Stimulated activated CD8-positive, alpha-beta memory T cell treated with anti-CD3 and anti-CD28 coated beads, Interleukin-12 subunit alpha, Interleukin-12 subunit beta, amount 100 ng/mL, for 1 hour (primary cell): ENCODE data around the gene TC2N.
"Not testable (repeated sequence)": the region's sequence is repeated elsewhere in the genome, so short reads cannot be mapped to it uniquely, and the experiment has no call there.

Experiments
- DNase-seq: peaks from one replicate; pipeline ENCODE4 v3.0.0-alpha.2; 2020; ENCODE audit warnings: low read depth

Gene TC2N

DNA sequence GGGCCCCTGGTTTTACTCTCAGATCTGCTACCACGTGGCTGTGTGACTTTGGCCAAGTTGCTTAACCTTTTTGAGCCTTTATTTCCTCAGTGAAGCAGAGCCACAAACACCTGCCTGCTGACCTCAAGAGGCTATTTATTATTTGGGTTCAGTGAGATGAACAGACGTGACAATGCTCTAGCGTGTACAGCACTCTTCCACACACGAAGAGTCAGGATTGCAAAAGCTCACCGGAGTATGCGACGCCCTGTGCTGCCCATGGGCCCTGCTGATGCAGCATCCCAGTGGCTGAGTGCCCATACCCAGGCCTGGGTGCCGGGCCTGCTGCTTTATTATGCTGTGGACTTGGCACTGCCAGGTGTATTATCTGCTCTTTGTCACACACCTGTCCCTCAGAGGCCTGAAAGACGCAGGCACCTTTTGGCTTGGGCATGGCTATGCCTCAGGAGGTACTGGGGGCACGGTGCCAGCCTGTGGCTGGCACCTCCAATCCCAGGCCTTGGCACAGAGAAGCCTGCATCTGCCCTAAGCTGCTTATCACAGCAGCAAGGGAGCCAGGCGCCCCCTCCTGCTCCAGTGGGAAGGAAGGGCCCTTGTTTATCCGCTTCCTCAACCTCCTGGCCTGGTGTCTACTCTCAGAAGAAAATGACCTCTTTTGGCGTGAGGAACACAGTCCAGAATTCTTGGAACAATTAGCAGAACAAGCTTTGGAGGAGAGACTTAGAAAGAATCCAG is 22.3 kb upstream of the TC2N start:
- no peak for DNase-seq

DNA sequence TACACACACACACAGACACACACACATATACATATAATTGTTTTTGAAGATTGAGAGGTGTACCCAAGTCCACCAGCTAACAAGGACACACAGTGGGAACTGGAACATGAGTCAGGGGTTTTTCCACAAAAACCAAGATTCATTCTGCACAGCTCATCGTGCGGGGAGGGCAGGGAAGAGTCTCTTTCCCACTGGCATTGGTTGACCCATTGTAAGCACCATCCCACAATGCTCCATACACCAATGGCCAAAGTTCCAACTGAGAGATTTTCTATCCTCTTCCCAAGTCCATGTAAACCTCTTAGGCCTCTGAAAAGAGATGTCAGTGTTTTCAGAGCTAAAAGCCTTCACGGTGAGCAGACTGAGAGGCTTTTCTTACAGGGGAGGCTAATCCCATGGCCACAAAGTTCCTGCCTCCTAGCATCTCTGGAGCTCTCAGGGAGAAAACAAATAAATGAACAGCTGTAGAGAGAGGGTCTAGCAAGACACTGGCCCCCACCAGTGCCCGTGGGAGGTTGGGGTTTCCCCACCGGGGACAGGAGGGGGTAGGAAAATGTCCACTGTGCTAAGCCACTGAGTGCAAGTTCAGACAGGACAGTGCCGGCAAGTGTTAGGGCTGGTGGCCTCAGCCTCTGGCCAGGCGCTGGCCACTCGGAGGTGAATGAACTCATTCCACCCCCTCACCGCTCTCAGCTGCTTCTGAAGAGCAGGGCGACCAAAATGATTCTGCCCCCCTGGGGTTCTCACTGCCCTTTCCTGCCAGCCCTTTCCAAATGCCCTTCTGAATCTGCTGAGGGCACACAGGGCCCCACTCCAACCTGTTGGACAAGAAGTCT is 21.5 kb upstream of the TC2N start:
- DNase-seq: no peak

DNA sequence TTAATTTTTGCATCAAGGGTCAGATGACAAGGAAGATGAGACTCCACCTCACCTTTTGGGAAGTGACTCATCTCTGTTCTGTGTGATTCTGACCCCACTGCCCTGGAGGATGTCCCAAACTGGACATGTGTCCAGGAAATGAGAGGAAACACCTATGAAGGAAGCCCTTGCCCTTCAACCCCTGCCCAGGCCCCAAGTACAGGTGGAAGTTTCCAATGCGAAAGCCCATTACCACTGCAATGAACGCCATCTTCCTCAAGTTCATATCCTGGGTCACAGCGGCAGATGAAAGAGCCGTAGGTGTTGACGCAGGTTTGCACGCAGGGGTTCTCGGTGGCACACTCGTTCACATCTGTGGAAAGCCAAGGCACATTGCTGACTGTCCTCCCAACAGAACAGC is 19.6 kb upstream of the TC2N start:
- DNase-seq: no peak

DNA sequence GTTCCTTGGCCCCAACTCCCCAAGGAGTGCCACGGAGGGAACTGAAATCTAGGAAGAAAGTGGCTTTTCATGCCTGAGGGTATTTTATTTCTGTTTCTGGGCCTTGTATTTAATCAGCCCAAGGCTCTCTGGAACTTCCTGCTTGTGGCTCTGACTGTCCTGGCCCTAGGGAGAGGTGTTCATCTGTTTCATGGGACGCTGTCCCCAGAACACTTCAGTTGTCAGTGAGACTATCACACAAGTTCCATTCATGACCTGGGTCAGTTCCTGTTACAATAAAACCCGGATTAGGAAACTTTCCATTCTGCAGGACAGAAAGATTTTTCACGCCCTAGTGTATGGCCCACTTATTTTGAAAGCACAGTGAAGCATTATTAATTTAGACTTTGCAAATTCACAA is 18.5 kb upstream of the TC2N start:
- DNase-seq: no peak

DNA sequence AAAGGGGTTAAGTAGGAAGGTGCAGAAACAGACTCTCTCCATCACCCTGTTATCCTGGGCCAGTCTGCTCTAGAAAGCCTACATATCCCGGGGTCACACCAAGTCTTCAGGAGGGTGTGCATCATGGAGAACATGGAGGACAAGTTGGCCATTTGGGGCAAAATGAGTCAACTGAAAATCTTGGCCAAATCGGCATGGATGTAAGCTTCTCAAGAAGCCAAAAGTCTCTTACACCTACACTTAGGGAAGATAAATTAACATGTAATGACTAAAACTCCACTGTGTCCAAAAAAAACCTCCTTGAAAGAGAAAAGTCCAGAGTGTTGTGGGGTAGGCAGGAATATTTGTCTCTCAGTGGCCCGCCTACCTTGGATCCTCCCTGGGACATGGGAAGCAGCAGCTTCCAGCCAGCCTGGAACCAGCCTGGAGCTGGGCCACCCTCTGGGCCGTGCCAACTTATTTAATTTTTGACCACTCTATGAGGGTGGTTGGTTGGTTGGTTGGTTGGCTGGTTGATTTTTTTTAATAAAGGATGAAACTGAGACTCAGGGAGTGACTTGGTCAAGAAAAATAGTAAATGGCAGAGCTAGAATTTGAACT is 17.9 kb upstream of the TC2N start:
- DNase-seq: no peak

DNA sequence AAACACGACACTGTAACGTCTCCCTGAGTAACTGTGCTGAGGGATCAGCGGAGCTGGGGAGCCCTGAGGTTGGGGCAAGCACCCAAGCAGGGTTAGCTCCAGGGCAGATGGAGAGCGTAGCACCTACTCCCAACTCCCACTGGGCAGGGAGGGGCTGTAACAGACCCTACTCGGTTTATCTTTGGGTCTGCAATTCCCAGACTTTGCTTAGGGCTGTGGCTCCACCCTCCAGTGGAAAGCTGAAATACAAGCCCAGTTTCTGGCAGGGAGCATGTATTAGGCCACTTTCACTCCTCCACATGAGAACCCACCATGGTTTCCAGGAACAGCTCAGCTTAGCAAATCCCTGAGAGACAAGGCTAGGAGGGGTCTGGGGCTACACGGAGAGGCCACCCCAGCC is 17.3 kb upstream of the TC2N start:
- DNase-seq: no peak

DNA sequence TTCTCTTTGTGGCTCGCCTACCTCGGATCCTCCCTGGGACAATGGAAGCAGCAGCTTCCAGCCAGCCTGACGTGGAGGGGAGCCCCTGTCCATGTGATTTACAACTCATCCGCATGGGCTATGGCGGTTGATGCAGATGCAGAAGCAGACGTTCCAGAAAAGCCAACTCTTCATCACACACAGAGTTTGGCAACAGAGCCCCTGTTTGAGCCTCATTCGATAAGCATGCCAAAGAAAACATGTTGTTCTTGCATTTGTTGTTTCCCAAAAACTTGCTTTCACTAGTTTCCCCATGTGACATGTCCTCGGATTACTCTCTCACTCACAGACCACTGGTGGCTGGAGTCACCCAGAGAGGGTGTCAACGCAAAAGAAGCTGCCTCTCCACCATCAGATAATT is 16.4 kb upstream of the TC2N start:
- no peak for DNase-seq

DNA sequence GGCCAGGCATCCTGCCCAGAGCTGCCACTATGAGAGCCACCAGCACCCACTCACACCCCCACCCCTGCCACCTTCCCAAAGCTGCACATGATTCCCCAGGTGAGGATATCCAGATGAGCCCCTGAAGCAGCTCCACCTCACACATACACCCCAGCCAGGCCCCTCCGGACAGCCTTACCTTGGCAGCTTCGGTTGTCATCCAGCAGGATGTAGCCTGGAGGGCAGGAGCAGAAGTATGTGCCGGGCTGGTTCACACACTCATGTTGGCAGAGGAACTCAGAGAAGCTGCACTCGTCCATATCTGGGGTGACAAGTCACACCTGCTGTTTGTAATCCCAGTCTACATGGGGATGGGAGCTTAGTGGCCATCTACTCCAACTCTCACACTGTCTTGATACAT is 15.4 kb upstream of the TC2N start:
- DNase-seq: no peak

DNA sequence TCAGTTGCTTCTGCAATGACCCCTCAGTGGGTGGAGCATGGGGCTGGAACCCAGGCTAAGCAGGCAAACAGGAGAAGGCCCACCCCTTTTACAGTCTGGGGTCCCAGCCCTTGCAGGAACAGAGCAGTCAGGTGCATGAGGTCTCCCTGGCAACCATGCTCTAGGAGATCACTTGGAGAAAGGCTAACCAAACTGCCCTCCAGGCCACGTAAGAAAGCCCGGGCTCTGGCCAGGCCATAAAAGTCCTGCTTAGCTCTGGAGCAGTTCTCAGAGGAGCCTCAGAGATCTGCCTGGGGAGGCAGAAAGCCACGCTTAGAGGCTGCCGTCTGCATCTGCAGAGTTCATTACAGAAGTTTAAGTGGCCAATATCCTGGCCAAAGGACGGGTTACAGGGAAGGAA is 15.0 kb upstream of the TC2N start:
- no peak for DNase-seq

DNA sequence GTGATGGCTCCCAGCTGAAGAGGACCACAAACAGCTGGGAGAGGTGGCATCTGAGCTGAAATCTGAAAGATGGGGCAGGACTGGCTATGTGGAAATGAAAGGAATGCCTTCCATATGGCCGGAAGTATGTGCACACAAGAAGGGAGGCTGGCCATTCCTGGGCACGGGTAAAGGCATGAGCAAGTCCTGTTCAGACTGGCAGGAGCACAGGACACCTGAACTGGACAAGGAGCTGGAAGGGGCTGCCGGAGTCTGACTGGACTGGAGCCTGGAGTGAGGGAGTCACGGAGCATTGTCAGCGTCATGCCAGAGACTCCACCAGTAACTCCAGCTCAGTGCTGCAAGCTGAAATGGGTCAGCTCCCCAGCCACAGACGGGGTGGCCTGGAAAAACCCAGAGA is 11.9 kb upstream of the TC2N start:
- DNase-seq: no peak

DNA sequence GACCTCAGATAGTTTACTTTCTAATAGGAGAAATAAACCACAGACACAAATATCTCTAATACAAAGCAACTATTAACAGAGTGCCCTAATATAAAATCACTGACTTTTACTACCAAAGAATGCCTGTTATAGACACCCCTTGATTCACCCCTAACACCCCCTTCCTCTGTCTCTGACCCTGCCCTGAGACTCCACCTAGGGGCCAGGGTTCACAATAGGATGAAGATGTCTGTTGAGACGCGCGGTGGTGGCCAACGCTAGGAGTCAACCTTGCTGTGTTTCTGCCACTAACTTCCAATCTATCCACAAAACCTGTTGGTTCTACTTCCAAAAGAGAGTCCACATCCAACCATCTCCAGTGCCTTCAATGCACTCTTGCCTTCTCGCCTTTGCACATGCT is 10.9 kb upstream of the TC2N start:
- DNase-seq: no peak

DNA sequence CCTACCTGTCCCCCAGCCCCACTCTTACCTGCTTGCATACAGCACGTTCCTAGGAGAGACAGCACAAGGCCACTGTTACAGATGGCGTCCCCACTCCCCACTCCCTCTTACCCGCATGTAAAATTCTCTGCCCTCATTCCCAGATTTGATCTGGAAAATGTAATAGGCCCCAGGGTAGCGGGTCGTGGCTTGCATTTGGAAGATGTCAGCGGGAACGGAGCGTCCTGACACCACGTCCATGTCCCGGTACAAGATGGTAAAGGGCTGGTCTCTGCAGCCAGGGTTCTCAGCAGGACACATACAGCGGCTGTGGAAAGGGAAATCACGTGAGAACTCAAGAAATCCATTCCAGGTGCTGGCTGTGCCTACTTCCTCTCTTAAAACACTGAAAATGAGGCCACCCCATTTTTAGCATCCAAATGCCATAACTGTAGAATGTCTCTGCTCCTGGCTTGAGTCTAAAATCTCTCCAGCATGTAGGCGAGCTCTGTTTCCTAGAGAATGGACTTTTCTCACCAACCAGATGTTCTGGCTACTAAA is 10.1 kb upstream of the TC2N start:
- no peak for DNase-seq

DNA sequence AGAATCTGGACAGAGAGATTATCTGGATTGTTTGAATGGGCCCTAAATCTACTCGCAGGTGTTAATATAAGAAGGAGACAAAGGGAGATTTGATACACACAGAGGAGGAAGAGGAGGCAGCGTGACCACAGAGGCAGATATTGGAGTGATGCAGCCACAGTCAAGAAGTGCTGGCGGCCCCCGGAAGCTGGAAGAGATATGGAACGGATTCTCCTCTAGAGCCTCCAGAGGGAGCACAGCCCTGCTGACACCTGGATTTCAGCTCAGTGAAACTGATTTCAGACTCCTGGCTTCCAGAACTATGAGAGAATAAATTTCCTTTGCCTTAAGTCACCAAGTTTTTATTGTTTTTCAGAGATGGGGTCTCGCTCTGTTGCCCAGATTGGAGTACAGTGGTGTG is 9.2 kb upstream of the TC2N start:
- no peak for DNase-seq

DNA sequence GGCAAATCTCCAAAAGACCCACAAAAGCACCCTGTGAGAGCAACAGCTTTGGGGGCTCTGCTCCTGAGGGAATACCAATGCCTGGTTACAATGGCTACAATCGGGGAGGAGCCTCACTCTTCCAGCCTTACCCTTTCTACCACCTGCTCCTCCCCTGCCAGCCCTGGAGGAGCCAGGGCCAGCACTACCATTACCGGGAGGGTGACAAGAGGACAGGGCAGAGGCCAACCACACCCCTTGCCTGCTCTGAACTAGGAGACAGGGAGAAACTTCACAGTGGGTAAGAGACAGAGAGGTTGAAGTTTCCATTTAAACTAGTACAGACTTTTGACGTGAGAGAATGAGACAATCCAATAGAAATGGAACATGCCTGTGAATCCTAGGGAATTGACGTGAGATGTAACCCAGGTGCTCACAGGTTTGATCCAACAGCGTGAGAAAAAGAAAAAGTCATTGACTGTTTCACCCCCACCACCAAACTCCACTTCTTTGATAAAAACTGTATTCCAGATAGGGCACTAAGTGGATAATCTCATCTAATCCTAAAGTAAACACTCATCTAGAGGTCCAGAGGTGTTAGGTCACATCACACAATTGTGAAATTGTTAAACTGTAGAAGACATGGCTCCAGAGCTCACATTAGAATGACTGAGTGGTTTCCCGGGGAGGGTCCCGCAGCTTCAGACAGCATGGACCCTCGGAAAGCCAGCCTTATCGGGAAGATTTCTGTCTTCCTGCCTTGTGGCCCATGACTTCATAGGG is 8.4 kb upstream of the TC2N start:
- DNase-seq: no peak

DNA sequence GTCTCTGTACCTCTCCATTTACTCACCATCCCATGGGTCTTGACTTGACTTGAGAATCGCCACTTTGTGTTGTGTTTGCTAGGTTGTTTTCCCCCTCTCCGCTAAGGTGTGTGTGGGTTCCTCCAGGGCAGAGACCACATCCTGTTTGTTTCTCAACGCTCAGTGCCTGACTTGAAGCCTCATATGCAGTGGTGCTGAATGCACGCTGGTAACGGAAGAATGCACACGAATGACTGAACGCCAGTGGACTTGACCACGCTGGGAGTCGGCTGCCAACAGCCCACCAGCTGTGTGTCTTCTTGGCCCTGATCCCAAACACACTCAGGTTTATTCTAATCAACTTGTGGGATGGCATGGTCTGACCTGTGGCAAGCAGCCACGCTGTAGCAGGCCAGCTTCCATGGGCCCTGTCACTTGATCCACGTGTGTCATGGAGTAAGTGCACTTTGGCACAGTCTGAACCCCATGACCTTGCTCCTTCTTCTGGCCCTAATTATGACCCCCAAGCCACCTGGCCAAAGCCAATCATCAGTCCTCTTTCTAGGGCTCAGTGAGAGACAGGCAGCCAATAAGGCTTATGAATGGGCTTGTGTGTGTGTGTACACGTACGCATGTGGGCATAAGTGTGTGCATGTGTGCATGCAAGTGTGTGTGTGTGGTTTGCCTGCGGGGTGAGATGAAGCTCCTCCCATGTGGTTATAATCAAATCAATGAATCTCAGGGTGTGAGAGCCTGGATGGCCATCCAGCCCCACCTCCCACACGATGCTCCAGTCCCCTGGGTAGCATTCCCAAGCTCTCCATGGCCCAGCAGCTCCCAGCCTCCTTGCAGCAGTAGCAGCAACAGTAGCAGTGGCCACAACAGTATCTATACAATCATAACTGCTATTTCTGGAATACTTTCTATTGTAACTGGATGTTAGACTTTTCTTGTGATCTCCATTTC is 6.4 kb upstream of the TC2N start:
- DNase-seq: peak; percentile 49

DNA sequence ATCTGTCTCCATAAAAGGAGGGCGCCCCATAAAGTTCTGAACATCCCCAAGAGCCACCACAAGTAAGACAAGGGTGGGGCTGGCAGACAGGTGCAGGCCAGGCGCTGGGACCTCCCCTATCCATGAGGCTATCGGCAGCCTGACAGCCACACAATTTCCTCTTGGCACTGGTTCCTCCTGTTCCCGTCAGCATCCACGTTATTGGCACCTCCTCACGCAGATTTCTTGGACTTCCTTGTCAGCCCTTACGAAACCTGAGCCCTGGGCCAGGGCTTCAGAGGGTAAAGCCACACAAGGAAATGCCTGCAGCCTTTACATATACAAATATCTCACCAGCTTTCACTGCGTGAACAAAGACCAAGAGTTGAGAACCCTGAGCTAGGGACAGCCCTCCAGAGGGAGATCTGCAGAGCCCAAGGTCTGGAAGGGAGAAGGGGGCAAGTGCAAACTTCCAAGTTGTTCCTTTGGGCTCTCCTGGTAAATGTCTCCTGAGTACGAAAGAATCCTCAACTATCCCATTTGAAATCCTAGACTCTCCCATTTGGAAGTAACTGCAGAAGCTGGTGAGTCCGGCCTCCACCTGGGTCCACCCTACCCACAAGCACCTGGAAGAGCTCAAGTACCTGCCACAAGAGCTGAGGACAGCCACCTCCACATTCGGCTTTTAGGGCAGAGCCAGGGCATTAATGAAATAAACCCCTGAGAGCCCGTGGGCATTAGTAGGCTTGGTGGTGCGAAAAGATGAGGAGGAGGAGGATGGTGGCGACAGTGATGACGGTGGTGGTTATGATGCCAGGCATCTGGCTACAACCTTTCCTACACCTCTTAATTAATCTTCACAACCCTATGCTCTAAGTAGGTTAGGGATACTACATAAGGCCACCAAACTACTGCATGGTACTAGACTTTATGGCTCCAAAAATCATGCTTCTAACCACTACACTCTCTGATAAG is 5.5 kb upstream of the TC2N start:
- no peak for DNase-seq

DNA sequence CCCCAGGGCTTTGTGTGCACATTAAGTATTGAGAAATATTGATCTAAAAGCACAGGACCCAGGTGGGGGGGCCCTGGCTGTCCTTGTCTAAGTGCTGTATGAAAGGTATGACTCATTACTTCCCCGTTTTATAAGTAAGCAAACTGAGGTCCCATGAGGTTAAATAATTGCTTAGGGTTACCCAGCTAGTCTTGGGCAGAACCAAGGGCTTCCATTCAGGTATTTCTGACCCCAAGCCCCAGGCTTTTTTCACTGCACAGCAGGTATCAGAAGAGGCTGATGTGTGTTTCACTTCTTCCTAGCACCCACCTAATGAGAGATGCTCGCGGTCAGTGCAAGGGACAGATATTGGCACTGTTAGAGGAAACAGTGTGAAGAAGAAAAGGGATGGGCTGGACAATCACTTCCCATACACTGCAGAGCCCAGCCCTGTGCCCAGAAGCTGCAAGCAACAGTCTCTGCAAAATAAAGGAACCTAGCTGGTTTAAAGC is 4.7 kb upstream of the TC2N start:
- no peak for DNase-seq

DNA sequence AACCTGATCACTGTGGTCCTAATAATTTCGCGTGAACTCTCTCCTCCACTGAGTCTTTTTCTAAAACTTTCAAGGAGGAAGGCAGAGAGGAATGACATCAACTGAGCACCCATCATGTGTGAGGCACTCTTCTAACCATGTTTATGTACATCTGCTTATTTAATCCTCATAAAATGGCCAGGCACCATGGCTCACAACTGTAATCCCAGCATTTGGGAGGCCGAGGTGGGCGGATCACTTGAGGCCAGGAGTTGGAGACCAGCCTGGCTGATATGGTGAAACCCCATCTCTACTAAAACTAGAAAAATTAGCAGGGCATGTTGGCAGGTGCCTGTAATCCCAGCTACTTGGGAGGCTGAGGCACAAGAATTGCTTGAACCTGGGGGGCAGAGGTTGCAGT is 4.1 kb upstream of the TC2N start:
- DNase-seq: not testable (repeated sequence)

DNA sequence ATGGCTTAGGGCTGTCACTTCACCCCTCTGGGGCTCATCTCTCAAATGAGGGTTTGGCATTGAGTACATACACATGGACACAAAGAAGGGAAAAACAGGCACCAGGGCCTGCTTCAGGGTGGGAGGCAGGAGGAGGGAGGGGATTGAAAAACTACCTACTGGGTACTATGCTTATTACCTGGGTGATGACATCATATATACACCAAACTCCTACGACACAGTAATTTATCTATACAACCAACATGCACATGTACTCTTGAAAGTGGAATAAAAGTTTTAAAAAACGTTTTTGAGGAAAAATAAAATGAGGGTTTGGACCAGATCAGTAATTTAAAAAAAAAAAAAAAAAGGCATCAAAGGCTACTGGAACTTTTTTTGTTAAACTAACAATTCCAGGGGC is 3.6 kb upstream of the TC2N start:
- no peak for DNase-seq

DNA sequence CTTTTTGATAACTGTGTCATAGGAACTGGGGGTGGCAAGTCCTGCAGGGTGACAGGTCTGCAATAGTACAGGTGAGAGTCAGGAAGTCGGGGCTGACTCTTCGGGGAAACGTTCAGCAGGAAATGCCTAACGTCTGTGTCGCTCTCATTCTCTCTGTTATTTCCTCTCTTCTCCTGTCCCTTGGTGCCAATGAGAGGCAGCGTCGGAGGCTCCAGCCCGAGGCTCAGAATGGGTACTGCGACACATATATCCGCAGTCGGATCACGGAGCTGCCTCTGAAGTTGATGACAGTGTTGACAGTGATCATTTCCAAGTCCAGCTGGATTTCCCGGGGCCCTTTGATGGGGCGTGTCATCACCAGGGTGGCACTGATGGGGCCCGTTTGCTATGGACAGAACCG is 2.7 kb upstream of the TC2N start:
- DNase-seq: peak; percentile 38
